ENCODE data around the gene DNM3.

DNA sequence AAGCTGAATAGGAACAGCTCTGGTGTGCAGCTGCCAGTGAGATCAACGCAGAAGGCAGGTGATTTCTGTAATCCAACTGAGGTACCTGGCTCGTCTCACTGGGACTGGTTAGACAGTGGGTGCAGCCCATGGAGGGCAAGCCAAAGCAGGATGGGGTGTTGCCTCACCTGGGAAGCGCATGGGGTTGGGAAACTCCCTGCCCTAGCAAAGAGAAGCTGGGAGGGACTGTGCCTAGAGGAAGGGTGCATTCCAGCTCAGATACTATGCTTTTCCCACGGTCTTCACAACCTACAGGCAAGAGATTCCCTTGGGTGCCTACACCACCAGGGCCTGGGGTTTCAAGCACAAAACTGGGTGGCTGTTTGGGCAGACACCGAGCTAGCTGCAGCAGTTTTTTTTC, 183.2 kb downstream of the DNM3 start:
- TF ChIP-seq, protein P1, sequence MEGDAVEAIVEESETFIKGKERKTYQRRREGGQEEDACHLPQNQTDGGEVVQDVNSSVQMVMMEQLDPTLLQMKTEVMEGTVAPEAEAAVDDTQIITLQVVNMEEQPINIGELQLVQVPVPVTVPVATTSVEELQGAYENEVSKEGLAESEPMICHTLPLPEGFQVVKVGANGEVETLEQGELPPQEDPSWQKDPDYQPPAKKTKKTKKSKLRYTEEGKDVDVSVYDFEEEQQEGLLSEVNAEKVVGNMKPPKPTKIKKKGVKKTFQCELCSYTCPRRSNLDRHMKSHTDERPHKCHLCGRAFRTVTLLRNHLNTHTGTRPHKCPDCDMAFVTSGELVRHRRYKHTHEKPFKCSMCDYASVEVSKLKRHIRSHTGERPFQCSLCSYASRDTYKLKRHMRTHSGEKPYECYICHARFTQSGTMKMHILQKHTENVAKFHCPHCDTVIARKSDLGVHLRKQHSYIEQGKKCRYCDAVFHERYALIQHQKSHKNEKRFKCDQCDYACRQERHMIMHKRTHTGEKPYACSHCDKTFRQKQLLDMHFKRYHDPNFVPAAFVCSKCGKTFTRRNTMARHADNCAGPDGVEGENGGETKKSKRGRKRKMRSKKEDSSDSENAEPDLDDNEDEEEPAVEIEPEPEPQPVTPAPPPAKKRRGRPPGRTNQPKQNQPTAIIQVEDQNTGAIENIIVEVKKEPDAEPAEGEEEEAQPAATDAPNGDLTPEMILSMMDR (IDR thresholded peaks at IDR 0.05): no peak
- no peak for TF ChIP-seq EZH2 (IDR thresholded peaks at IDR 0.05; ENCODE audit: borderline replicate concordance, insufficient read depth, low read depth, low read length, poor library complexity, severe bottlenecking)
